Measurements from ENCODE around the gene CHCT1.

Gene CHCT1

DNA sequence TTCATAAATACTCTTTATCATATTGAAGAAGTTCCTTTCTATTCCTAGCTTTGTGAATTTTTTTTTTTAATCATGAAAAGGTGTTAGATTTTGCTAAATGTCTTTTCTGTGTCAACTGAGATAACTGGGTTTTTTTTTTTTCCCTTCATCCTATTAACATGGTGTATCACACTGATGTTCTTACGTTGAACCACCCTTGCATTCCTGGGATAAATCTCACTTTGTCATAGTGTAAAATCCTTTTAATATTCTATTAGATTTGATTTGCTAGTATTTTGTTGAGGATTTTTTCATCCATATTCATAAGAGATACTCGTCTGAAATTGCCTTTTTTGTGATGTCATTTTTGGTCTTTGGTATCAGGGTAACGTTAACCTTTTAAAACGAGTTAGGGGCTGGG is 49.2 kb downstream of the CHCT1 start:
- Histone ChIP-seq H3K4me3 (ENCODE audit: low read depth, low read length, poor library complexity, severe bottlenecking) (no peak overlapping the region), H3K27ac (ENCODE audit: low read depth, low read length, poor library complexity, severe bottlenecking) (no peak overlapping the region), H3K27me3 (ENCODE audit: insufficient read depth, low read length) (no peaks in the 10 kb centered on the region), H3K4me1 (ENCODE audit: insufficient read depth, low read length, severe bottlenecking) (peaks cover 9% of the 10 kb centered on the region), H3K9ac (ENCODE audit: low read length) (no peak overlapping the region), H3K9me2 (ENCODE audit: low read depth, low read length) (no peaks in the 10 kb centered on the region), H2AFZ (ENCODE audit: low read length) (no peak overlapping the region), H4K20me1 (ENCODE audit: insufficient read depth, low read length) (no peaks in the 10 kb centered on the region), H3K79me2 (ENCODE audit: insufficient read depth, low read length) (no peaks in the 10 kb centered on the region), H3F3A (ENCODE audit: insufficient read depth, low read length) (no peaks in the 10 kb centered on the region), H3K4me2 (ENCODE audit: low read length) (no peak overlapping the region), H3K36me3 (ENCODE audit: insufficient read depth, low read length) (peaks cover 40% of the 10 kb centered on the region), H3K9me3 (ENCODE audit: low read length) (peaks cover 11% of the 10 kb centered on the region; the same call in 1 of the 2 replicates)
- TF ChIP-seq, protein P1, sequence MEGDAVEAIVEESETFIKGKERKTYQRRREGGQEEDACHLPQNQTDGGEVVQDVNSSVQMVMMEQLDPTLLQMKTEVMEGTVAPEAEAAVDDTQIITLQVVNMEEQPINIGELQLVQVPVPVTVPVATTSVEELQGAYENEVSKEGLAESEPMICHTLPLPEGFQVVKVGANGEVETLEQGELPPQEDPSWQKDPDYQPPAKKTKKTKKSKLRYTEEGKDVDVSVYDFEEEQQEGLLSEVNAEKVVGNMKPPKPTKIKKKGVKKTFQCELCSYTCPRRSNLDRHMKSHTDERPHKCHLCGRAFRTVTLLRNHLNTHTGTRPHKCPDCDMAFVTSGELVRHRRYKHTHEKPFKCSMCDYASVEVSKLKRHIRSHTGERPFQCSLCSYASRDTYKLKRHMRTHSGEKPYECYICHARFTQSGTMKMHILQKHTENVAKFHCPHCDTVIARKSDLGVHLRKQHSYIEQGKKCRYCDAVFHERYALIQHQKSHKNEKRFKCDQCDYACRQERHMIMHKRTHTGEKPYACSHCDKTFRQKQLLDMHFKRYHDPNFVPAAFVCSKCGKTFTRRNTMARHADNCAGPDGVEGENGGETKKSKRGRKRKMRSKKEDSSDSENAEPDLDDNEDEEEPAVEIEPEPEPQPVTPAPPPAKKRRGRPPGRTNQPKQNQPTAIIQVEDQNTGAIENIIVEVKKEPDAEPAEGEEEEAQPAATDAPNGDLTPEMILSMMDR (IDR thresholded peaks at IDR 0.05; ENCODE audit: low read length) = no peak
- no peak for TF ChIP-seq EZH2 (IDR thresholded peaks at IDR 0.05; ENCODE audit: borderline replicate concordance, low read length)

DNA sequence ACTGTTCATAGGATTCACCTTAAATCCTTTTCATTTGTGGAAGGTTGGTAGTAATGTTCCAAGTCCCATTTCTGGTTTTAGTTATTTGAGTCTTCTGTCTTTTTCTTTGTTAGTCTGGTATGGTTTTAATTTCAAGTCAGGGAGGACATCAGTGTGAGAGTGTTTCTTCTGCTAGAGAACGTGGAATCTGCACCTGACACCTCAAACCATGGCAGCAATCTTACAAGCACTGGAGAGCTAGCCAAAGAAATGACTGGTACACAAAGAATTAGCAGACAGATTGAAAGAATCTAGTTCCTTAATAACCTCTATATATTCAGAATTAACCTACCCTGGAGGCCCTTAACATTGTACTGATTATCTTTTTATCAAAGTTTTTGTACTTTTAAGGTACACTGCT is 50.2 kb downstream of the CHCT1 start:
- peaks cover 11% of the 10 kb centered on the region; the same call in 1 of the 2 replicates for H3K9me3 ChIP-seq (ENCODE audit: low read length)
- H3K4me2 ChIP-seq (ENCODE audit: low read length) = no peak overlapping the region
- H2AFZ ChIP-seq (ENCODE audit: low read length) = no peak overlapping the region
- H3K9me2 ChIP-seq (ENCODE audit: low read depth, low read length) = no peaks in the 10 kb centered on the region
- no peak overlapping the region for H3K27ac ChIP-seq (ENCODE audit: low read depth, low read length, poor library complexity, severe bottlenecking)
- peaks cover 9% of the 10 kb centered on the region for H3K4me1 ChIP-seq (ENCODE audit: insufficient read depth, low read length, severe bottlenecking)
- H3K27me3 ChIP-seq (ENCODE audit: insufficient read depth, low read length) = no peaks in the 10 kb centered on the region
- no peak overlapping the region for H3K9ac ChIP-seq (ENCODE audit: low read length)
- no peaks in the 10 kb centered on the region for H4K20me1 ChIP-seq (ENCODE audit: insufficient read depth, low read length)
- peaks cover 40% of the 10 kb centered on the region for H3K36me3 ChIP-seq (ENCODE audit: insufficient read depth, low read length)
- no peaks in the 10 kb centered on the region for H3F3A ChIP-seq (ENCODE audit: insufficient read depth, low read length)
- TF ChIP-seq, protein P1 (IDR thresholded peaks at IDR 0.05; ENCODE audit: low read length) = no peak
- no peak for TF ChIP-seq EZH2 (IDR thresholded peaks at IDR 0.05; ENCODE audit: borderline replicate concordance, low read length)
- H3K79me2 ChIP-seq (ENCODE audit: insufficient read depth, low read length) = no peaks in the 10 kb centered on the region
- H3K4me3 ChIP-seq (ENCODE audit: low read depth, low read length, poor library complexity, severe bottlenecking) = no peak overlapping the region

DNA sequence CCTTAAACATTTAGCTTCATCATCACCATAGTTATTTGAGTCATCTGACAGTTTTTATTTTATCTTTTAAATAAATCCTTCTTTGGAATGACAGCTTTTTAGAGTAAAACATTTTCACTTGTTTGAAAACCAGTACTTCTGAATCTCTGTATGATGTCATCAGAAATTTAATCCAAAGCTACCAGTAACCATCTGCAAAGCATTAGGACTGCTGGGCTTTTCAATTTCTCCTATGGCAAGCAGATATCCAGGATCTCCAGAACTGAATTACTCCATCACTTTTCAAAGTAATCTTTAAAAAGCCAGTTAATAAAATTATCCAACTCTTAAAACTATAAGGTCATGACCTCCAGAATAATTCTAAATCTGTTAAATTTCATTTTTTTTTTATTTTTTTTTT is 51.5 kb downstream of the CHCT1 start:
- Histone ChIP-seq H3K9ac (ENCODE audit: low read length) (no peak overlapping the region), H3K27ac (ENCODE audit: low read depth, low read length, poor library complexity, severe bottlenecking) (no peak overlapping the region), H3K4me3 (ENCODE audit: low read depth, low read length, poor library complexity, severe bottlenecking) (no peak overlapping the region), H3K4me1 (ENCODE audit: insufficient read depth, low read length, severe bottlenecking) (peaks cover 9% of the 10 kb centered on the region), H3K27me3 (ENCODE audit: insufficient read depth, low read length) (no peaks in the 10 kb centered on the region), H3K9me2 (ENCODE audit: low read depth, low read length) (no peaks in the 10 kb centered on the region), H3K36me3 (ENCODE audit: insufficient read depth, low read length) (peaks cover 40% of the 10 kb centered on the region), H2AFZ (ENCODE audit: low read length) (no peak overlapping the region), H3K9me3 (ENCODE audit: low read length) (peaks cover 11% of the 10 kb centered on the region; the same call in 1 of the 2 replicates), H3K79me2 (ENCODE audit: insufficient read depth, low read length) (no peaks in the 10 kb centered on the region), H3F3A (ENCODE audit: insufficient read depth, low read length) (no peaks in the 10 kb centered on the region), H4K20me1 (ENCODE audit: insufficient read depth, low read length) (no peaks in the 10 kb centered on the region), H3K4me2 (ENCODE audit: low read length) (no peak overlapping the region)
- TF ChIP-seq, protein P1 (IDR thresholded peaks at IDR 0.05; ENCODE audit: low read length) = no peak
- no peak for TF ChIP-seq EZH2 (IDR thresholded peaks at IDR 0.05; ENCODE audit: borderline replicate concordance, low read length)

Data from OCI-LY1 (cell line).